Measurements from ENCODE around the gene SCAANT1.

SCAANT1 gene

GRCh38 chr3:63934041-63934866 lies 22.1 kb upstream of the SCAANT1 start:
- ATAC-seq = peak; percentile 56
- DNase-seq = no peak

GRCh38 chr3:63933459-63933858 lies 21.3 kb upstream of the SCAANT1 start:
- no peak for DNase-seq
- ATAC-seq = no peak

- no peak for ATAC-seq
- DNase-seq = no peak
Observed at GRCh38 chr3:63932509-63933212, 20.5 kb upstream of the SCAANT1 start.

- ATAC-seq (no peak), DNase-seq (no peak)
Observed at GRCh38 chr3:63931290-63931689, 19.1 kb upstream of the SCAANT1 start.

- ATAC-seq = no peak
- DNase-seq = no peak
Observed at GRCh38 chr3:63927422-63928280, 15.5 kb upstream of the SCAANT1 start.

- DNase-seq = no peak
- no peak for ATAC-seq
Observed at GRCh38 chr3:63926309-63926708, 14.1 kb upstream of the SCAANT1 start.

- no peak for ATAC-seq
- DNase-seq = no peak
Observed at GRCh38 chr3:63922491-63923199, 10.5 kb upstream of the SCAANT1 start.

- DNase-seq = no peak
- ATAC-seq = peak; percentile 20
Observed at GRCh38 chr3:63921741-63922482, 9.7 kb upstream of the SCAANT1 start.

GRCh38 chr3:63920001-63920400 lies 7.8 kb upstream of the SCAANT1 start:
- ATAC-seq = no peak
- DNase-seq = no peak

- DNase-seq = no peak
- no peak for ATAC-seq
Observed at GRCh38 chr3:63918321-63918720, 6.1 kb upstream of the SCAANT1 start.

- DNase-seq (no peak), ATAC-seq (no peak)
Observed at GRCh38 chr3:63914312-63914711, 2.1 kb upstream of the SCAANT1 start.

- DNase-seq (peak; percentile 67), ATAC-seq (peak; percentile 48)
Observed at GRCh38 chr3:63912768-63913588, 795 bp upstream of the SCAANT1 start.

GRCh38 chr3:63911509-63911872 lies 692 bp downstream of the SCAANT1 start:
- no peak for DNase-seq
- peak; percentile 19 for ATAC-seq

- DNase-seq (no peak), ATAC-seq (no peak)
Observed at GRCh38 chr3:63910891-63911290, 1.3 kb downstream of the SCAANT1 start.

GRCh38 chr3:63910001-63910400 lies 2.2 kb downstream of the SCAANT1 start:
- ATAC-seq = no peak
- no peak for DNase-seq

GRCh38 chr3:63909431-63909830 lies 2.8 kb downstream of the SCAANT1 start:
- DNase-seq = no peak
- no peak for ATAC-seq

GRCh38 chr3:63908776-63909175 lies 3.4 kb downstream of the SCAANT1 start:
- DNase-seq (no peak), ATAC-seq (no peak)

- DNase-seq (no peak), ATAC-seq (no peak)
Observed at GRCh38 chr3:63908081-63908736, 4.0 kb downstream of the SCAANT1 start.

- no peak for DNase-seq
- no peak for ATAC-seq
Observed at GRCh38 chr3:63905731-63906620, 6.2 kb downstream of the SCAANT1 start.

Measured in stimulated activated naive CD8-positive, alpha-beta T cell treated with anti-CD3 and anti-CD28 coated beads, Interleukin-15, Interleukin-2, amounts not matched to agents 100 U/mL and 50 U/mL, for 24 hours (primary cell).